ENCODE data around the gene GRHL1.
"Not testable (repeated sequence)": the region's sequence is repeated elsewhere in the genome, so short reads cannot be mapped to it uniquely, and the experiment has no call there.

The GRHL1 gene

GRCh38 chr2:10019602-10020400, 68.3 kb downstream of the GRHL1 start:
- DNase-seq (ENCODE audit: extremely low read depth in 1 of 2, low read depth in 1 of 2), result no peak

DNA sequence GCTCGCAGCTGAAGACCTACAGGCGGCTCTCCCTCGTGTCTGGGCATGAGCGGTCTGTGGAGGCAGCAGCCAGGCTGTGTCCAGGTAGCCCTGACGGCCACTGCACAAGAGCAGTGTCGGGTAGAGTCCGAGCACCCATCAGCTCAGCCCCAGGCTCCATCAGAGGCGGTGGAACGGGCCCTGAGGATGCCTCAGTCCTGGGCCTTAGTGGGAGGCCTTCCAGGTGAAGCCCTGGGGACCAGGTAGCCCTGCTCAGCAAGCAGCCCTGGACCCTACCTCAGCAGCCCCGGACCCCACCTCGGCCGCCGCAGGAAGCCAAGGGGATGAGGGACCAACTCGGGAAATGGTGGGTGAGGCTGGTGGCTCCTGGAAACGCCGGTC, 70.5 kb downstream of the GRHL1 start:
- no peak for DNase-seq (ENCODE audit: extremely low read depth in 1 of 2, low read depth in 1 of 2)

- no peak for DNase-seq (ENCODE audit: extremely low read depth in 1 of 2, low read depth in 1 of 2)
These were observed 71.0 kb downstream of the GRHL1 start for GRCh38 chr2:10022445-10022844.

GRCh38 chr2:10022966-10023662, 71.6 kb downstream of the GRHL1 start:
- DNase-seq (ENCODE audit: extremely low read depth in 1 of 2, low read depth in 1 of 2), result no peak

GRCh38 chr2:10026940-10027569, 75.6 kb downstream of the GRHL1 start:
- DNase-seq (ENCODE audit: extremely low read depth in 1 of 2, low read depth in 1 of 2), result no peak

GRCh38 chr2:10027660-10028330, 76.3 kb downstream of the GRHL1 start:
- DNase-seq (ENCODE audit: extremely low read depth in 1 of 2, low read depth in 1 of 2), result no peak

DNA sequence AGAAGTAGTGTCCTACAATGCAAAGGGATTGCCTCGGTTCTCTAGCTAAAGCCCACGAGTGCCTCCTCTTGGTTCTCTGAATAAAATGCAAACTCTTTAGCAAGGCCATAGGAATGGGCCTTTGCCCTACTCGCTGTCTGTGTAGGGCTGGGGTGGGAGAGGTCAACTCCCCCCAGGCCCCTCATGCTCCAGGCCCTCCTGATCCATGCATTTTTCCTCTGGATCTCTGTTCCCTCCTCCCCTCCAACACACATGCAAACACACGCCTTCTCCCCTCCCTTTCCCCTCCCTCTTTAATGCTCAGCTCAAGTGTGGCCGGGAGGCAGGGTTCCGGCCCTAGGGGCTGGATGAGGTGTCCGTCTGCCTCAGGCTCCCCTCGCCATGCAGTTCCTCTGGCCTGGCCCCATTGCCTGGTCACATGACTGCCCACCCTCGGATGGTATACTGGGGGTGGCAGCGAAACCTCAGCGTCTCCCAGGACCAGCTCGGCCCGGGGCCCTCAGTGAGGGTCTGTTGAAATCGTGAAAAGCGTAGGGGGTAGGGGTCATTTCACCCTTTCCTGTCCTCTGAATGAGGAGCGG, 77.0 kb downstream of the GRHL1 start:
- DNase-seq (ENCODE audit: extremely low read depth in 1 of 2, low read depth in 1 of 2), result no peak

DNA sequence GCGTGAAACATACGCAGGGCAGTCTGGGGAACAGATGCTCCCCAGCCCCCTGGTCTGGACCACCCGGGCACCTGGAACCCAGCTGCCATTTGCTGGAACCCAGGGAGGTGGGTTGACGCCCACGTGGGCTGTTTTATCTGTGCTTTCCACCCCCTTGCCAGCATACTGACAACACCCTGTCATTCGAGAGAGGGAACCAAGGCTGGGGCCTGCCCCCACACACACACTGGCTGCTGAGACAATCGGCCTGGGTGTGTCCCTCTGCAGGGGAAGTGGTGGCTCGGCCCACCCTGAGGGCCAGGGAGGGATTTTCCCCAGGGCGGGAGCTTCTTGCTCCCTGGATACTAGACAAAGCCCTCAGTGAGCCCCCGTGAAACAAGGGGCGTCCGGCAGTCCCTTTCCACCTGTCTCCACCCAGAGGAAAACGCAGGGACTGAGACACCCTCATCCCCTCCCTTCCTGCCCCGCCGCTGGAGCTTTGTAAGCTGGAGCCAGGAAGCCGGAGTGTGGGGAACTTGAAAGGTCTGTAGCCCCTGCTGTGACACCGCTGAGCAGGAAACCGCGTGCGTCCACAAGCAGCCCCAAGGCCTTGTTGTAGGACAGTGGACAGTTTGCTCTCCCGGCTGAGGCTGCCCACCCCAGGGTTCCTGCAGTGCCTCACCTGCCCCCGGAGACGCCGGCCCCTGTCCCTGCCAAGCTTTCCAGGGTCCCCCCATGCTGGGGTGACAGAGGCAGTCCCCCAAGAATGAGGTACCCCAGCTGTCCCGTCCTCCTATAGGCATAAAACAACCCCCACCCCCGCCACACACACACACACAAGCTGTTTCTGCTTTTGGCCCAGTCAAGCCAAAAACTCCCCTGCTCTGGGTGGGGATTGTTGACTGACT, 77.7 kb downstream of the GRHL1 start:
- peak in 1 of 2 donors; percentile 39 for DNase-seq (ENCODE audit: extremely low read depth in 1 of 2, low read depth in 1 of 2)

- DNase-seq (ENCODE audit: extremely low read depth in 1 of 2, low read depth in 1 of 2), result no peak
These were observed 78.4 kb downstream of the GRHL1 start for GRCh38 chr2:10029875-10030223.

- DNase-seq (ENCODE audit: extremely low read depth in 1 of 2, low read depth in 1 of 2), result no peak
These were observed 78.8 kb downstream of the GRHL1 start for GRCh38 chr2:10030311-10030736.

DNA sequence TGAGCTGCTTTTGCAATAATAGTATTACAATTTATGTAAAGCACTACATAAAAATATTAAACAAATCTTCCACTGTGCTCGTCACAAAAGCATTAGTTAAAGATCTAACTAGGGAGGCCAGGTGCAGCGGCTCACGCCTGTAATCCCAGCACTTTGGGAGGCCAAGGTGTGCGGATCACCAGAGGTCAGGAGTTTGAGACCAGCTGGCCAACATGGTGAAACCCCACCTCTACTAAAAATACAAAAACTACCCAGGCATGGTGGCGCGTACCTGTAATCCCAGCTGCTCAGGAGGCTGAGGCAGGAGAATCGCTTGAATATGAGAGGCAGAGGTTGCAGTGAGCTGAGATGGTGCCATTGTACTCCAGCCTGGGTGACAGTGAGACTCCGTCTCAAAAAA, 79.3 kb downstream of the GRHL1 start:
- not testable (repeated sequence) for DNase-seq (ENCODE audit: extremely low read depth in 1 of 2, low read depth in 1 of 2)

DNA sequence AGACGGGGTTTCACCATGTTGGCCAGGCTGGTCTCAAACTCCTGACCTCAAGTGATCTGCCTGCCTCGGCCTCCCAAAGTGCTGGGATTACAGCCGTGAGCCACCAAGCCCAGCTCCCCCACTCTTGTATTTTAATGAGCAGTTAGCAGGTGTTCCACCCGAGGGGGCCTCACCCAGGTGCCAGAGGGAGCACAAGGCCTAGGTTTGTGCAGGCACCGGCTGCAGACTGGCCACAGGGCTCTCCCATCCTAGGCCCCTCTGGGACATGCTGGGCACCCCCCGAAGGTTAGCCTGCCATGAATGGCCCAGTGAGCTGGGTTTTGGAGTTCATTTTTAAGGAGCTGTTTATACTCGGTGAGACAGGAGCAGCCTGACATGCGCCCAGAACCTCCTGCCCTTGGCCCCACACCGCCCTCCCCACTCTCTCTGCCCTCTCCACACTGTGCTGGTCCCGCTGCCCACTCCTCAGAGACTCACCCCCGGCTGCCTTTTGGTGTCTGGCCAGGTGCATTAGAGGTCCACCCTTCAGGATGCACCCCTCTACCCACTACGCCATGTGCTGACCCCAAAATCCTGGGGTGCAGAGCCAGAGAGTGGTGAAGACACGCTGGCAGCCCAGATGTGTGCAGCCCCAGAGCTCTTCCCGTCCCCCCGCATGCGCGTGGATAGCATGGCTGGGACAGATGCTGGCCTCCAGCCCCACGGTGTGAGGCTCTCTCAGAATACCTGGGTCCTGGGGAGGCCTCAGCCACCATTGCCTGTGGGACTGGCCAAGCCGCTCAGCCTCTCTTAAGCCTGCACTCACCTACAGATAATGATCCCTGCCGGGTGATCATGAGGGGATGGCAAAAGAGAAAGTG, 80.6 kb downstream of the GRHL1 start:
- no peak for DNase-seq (ENCODE audit: extremely low read depth in 1 of 2, low read depth in 1 of 2)

DNA sequence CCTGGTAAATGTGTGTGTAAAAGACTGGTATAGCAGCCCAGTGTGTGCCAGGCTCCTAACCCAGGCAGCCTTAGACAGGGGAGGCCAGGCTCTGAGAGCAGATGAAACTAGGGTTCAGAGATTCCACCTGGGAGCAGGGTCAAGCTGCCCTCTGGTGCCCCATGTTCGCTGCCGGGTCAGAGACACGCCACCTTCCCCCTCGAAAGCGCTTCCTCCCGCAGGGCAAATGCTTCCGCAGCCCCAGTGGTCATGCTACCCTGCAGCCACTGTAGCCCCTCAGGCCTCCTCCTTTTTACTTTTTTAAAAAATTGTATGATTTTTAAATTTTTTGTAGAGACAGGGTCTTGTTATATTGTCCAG, 81.2 kb downstream of the GRHL1 start:
- no peak for DNase-seq (ENCODE audit: extremely low read depth in 1 of 2, low read depth in 1 of 2)

DNA sequence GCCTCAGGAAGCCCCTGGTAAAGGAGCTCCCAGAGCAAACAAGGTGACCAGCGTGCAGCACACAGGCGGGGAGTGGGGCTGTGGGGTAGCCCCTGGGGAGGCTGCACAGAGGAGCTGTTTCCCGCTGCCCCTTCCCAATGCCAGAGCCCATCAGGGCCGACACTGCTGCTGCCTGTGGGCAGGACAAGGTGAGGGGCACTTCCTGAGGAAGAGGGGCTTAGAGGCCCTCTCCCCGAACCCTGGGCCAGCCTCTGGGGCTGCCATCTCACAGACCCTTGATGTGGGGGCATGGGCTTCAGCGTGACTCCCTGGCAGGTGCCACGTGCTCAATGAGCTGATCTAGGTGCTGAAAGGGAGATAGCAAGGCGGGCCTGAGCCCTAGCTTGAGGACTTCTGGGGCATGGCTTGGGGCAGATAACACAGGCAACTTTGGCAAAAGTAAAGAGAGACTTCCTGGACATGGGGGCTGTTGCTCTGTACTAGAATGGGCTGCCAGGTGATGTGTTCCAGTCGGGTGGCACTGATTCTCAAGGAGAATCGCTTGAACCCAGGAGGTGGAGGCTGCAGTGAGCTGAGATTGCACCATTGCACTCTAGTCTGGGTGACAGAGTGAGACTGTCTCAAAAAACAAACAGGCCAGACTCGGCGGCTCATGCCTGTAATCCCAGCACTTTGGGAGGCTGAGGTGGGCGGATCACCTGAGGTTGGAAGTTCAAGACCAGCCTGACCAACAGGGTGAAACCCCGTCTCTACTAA, 81.9 kb downstream of the GRHL1 start:
- DNase-seq (ENCODE audit: extremely low read depth in 1 of 2, low read depth in 1 of 2), result no peak

- DNase-seq (ENCODE audit: extremely low read depth in 1 of 2, low read depth in 1 of 2), result no peak
These were observed 83.0 kb downstream of the GRHL1 start for GRCh38 chr2:10034333-10035052.

DNA sequence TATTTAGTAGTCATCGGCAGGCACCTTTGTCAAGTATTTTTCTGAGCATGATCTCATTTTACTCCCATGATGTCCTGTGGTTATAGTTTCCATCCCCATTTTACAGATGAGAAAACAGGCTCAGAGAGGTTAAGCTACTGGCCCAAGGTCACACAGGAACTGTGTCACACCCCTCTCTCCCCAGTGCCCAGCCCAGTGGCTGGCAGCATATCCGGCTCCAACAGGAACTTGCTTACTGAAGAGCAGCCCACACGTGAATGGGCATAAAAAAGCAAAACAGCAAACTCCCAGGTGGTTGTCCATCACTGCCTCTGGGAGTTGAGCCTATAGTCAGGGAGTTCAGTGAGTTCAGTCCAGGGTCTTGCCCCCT, 83.5 kb downstream of the GRHL1 start:
- no peak for DNase-seq (ENCODE audit: extremely low read depth in 1 of 2, low read depth in 1 of 2)

DNA sequence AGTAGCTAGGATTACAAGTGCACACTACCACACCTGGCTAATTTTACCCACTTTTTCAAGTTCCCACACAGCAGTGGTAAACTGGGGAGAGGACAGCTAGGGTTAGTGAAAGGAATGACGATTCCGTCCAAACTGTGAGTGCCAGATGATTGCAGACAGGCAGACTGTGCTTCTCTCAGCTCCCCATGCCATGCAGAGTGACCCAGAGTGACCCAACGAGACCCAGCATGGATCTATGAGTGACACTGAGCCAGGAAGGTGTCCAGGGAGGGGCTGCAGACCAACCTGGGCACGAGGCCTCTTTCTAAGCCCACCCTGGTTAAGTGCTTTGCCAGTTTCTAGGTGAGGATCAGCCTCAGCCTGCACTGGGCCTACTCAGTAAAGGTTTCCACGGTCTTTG, 84.1 kb downstream of the GRHL1 start:
- DNase-seq (ENCODE audit: extremely low read depth in 1 of 2, low read depth in 1 of 2), result no peak

All from stimulated activated CD8-positive, alpha-beta memory T cell treated with anti-CD3 and anti-CD28 coated beads, Interleukin-7, amount 100 ng/mL, for 48 hours (primary cell).